ENCODE results near the gene FNDC10. TPM values are rescaled to one million over a fixed set of nuclear protein-coding genes. Genes with fewer than 3 reads are reported as not detected.

The FNDC10 gene
- total RNA-seq, 2 experiments from 2014 or later: 2.8 to 3.6 TPM

GRCh38 chr1:1627261-1627828, 27.4 kb upstream of the FNDC10 start:
- intact Hi-C loops (cut with micrococcal nuclease): no loop called here
- no peak for TF ChIP-seq CTCF (IDR thresholded peaks at IDR 0.05)
- Mint-ChIP-seq H3K36me3 (ENCODE audit: low read depth) (peaks cover 2% of the 10 kb centered on the region), H3K27me3 (peaks cover 4% of the 10 kb centered on the region), H3K27ac (no peak overlapping the region), H3K9me3 (no peaks in the 10 kb centered on the region), H3K4me1 (ENCODE audit: low read depth) (peaks cover 11% of the 10 kb centered on the region), H3K4me3 (no peak overlapping the region)
- DNase-seq (no peak), ATAC-seq (no peak)
- POLR2A ChIA-PET: no interaction called here
- CTCF ChIA-PET: no interaction called here

- Mint-ChIP-seq H3K9me3 (no peaks in the 10 kb centered on the region), H3K4me1 (ENCODE audit: low read depth) (peaks cover 10% of the 10 kb centered on the region), H3K27me3 (peaks cover 2% of the 10 kb centered on the region), H3K27ac (no peak overlapping the region), H3K4me3 (no peak overlapping the region), H3K36me3 (ENCODE audit: low read depth) (peaks cover 2% of the 10 kb centered on the region)
- ATAC-seq (no peak), DNase-seq (no peak)
- ChIA-PET CTCF (no interaction called here), POLR2A (interaction anchor here (1.0 kb wide), 1 partner anchor 12 kb away, joined by 3 read pairs; no protein-coding TSS in a partner anchor)
- intact Hi-C loops (cut with micrococcal nuclease): no loop called here
- TF ChIP-seq CTCF (IDR thresholded peaks at IDR 0.05): no peak
Observed at GRCh38 chr1:1626207-1627141, 26.5 kb upstream of the FNDC10 start.

- no peaks in the 10 kb centered on the region for H3K9me3 Mint-ChIP-seq
- DNase-seq (no peak), ATAC-seq (no peak)
- peaks cover 2% of the 10 kb centered on the region for H3K27me3 Mint-ChIP-seq
- no peak overlapping the region for H3K4me3 Mint-ChIP-seq
- no peak for TF ChIP-seq CTCF (IDR thresholded peaks at IDR 0.05)
- POLR2A ChIA-PET: interaction anchor here (1.0 kb wide), 1 partner anchor 12 kb away, joined by 3 read pairs; no protein-coding TSS in a partner anchor
- H3K27ac Mint-ChIP-seq: no peak overlapping the region
- intact Hi-C loops (cut with micrococcal nuclease): no loop called here
- H3K4me1 Mint-ChIP-seq (ENCODE audit: low read depth): peaks cover 10% of the 10 kb centered on the region
- H3K36me3 Mint-ChIP-seq (ENCODE audit: low read depth): peaks cover 2% of the 10 kb centered on the region
- CTCF ChIA-PET: no interaction called here
Observed at GRCh38 chr1:1625824-1626206, 25.9 kb upstream of the FNDC10 start.

GRCh38 chr1:1625404-1625775, 25.5 kb upstream of the FNDC10 start:
- Mint-ChIP-seq H3K27me3 (peaks cover 2% of the 10 kb centered on the region), H3K4me3 (no peak overlapping the region), H3K27ac (no peak overlapping the region), H3K4me1 (ENCODE audit: low read depth) (peaks cover 10% of the 10 kb centered on the region), H3K9me3 (no peaks in the 10 kb centered on the region), H3K36me3 (ENCODE audit: low read depth) (peaks cover 2% of the 10 kb centered on the region)
- intact Hi-C loops (cut with micrococcal nuclease): no loop called here
- CTCF ChIA-PET: no interaction called here
- ATAC-seq (no peak), DNase-seq (no peak)
- POLR2A ChIA-PET: interaction anchor here (1.2 kb wide), 2 partner anchors 10 to 12 kb away, joined by 3 read pairs; partner anchors contain the start of gene MIB2
- TF ChIP-seq CTCF (IDR thresholded peaks at IDR 0.05): no peak
